Immature natural killer cell (primary cell): ENCODE measurements around the gene EID1. TPM values are rescaled to one million over a fixed set of nuclear protein-coding genes. Genes with fewer than 3 reads are reported as not detected.

Source experiments
- polyA plus RNA-seq, 3 donors: library from polyadenylated mRNA; unstranded; fragments of 300-500 nt; fragmentation: Illumina TruSeq; gene quantifications; one replicate each; pipeline ENCODE4 v1.2.3, GENCODE V29; 2021

Gene EID1
- polyA plus RNA-seq, 3 donors from 2014 or later = 189 to 227 (median 198) TPM

Other genes starting within 250 kb of the EID1 start
- under 1 TPM in 1 of 3 donors, not detected in 2; 0.22 TPM for gene FBN1, start 232.4 kb upstream of the EID1 start, polyA plus RNA-seq
- gene CEP152, start 67.1 kb upstream of the EID1 start, polyA plus RNA-seq = 1 to 10 TPM; 1.1 to 8.2 (median 2.8) TPM
- gene SHC4, start 85.8 kb downstream of the EID1 start, polyA plus RNA-seq = under 1 TPM in 2 of 3 donors, not detected in 1; 0.10 to 0.19 TPM
- 10 to 100 TPM; 14.5 to 30.5 (median 15.9) TPM for gene SECISBP2L, start 168.3 kb downstream of the EID1 start, polyA plus RNA-seq